GM23338 (cell line): ENCODE data around the gene HHAT. TPM values are rescaled to one million over a fixed set of nuclear protein-coding genes. Genes with fewer than 3 reads are reported as not detected.

Experiments
- ATAC-seq: fragments of 200-7000 bp; cut with Tn5 transposase; 3 replicates; pipeline ENCODE4 v1.9.1; 2020
- DNase-seq: peaks from one replicate; pipeline ENCODE4 v3.0.0-alpha.2; 2015; ENCODE audit warnings: low spot score
- H2AFZ ChIP-seq: fragments of 200-600 bp; sonication (generic); 2 replicates; pipeline ENCODE4 v1.8.0; 2016; ENCODE audit warnings: antibody characterized with exemption, mild to moderate bottlenecking, moderate library complexity
- H3F3A ChIP-seq: fragments of 200-600 bp; sonication (generic); replicated peaks from 2 replicates; pipeline ENCODE4 v1.8.0; 2017; ENCODE audit warnings: antibody characterized with exemption, mixed run types, low read depth
- H3K27ac ChIP-seq: fragments of 200-600 bp; sonication (generic); 2 replicates; pipeline ENCODE4 v1.6.1; 2016; ENCODE audit warnings: low read depth
- H3K27me3 ChIP-seq: fragments of 200-600 bp; sonication (generic); 2 replicates; pipeline ENCODE4 v1.8.0; 2016; ENCODE audit warnings: mild to moderate bottlenecking, mixed run types, moderate library complexity; ENCODE audit not compliant: insufficient read depth
- H3K36me3 ChIP-seq: fragments of 200-600 bp; sonication (generic); 2 replicates; pipeline ENCODE4 v1.8.0; 2016; ENCODE audit warnings: mild to moderate bottlenecking; ENCODE audit not compliant: insufficient read depth
- H3K4me1 ChIP-seq: fragments of 200-600 bp; sonication (generic); 2 replicates; pipeline ENCODE4 v1.8.0; 2016; ENCODE audit warnings: mild to moderate bottlenecking, moderate library complexity; ENCODE audit not compliant: insufficient read depth
- H3K4me2 ChIP-seq: fragments of 200-600 bp; sonication (generic); 2 replicates; pipeline ENCODE4 v1.7.1; 2017; ENCODE audit warnings: mixed run types
- H3K4me3 ChIP-seq: fragments of 200-600 bp; sonication (generic); 2 replicates; pipeline ENCODE4 v1.6.1; 2016; ENCODE audit warnings: mixed run types
- H3K79me2 ChIP-seq: fragments of 200-600 bp; sonication (generic); replicated peaks from 2 replicates; pipeline ENCODE4 v1.8.0; 2017; ENCODE audit warnings: mild to moderate bottlenecking; ENCODE audit not compliant: insufficient read depth
- H3K9me2 ChIP-seq: fragments of 200-600 bp; sonication (generic); 2 replicates; pipeline ENCODE4 v1.8.0; 2017; ENCODE audit not compliant: insufficient read depth
- H4K20me1 ChIP-seq: fragments of 200-600 bp; sonication (generic); replicated peaks from 2 replicates; pipeline ENCODE4 v1.8.0; 2017; ENCODE audit warnings: mild to moderate bottlenecking; ENCODE audit not compliant: insufficient read depth
- H3K27ac Mint-ChIP-seq: 2 replicates; pipeline ENCODE4 v1.8.0; 2020; ENCODE audit warnings: inconsistent platforms, mild to moderate bottlenecking, moderate library complexity, mixed read lengths
- H3K27me3 Mint-ChIP-seq: 3 replicates; pipeline ENCODE4 v1.8.0; 2022; ENCODE audit warnings: low read depth, mild to moderate bottlenecking, moderate library complexity, mixed read lengths, inconsistent platforms; ENCODE audit not compliant: insufficient read depth, poor library complexity
- H3K36me3 Mint-ChIP-seq: 3 replicates; pipeline ENCODE4 v1.8.0; 2021; ENCODE audit warnings: low read depth, mild to moderate bottlenecking, inconsistent platforms, moderate library complexity, mixed read lengths
- H3K4me1 Mint-ChIP-seq: 3 replicates; pipeline ENCODE4 v1.8.0; 2020; ENCODE audit warnings: mild to moderate bottlenecking, inconsistent platforms, mixed read lengths
- H3K4me3 Mint-ChIP-seq: 3 replicates; pipeline ENCODE4 v1.8.0; 2021; ENCODE audit warnings: moderate library complexity, mild to moderate bottlenecking, inconsistent platforms, mixed read lengths
- H3K9me3 Mint-ChIP-seq: 3 replicates; pipeline ENCODE4 v1.8.0; 2020; ENCODE audit warnings: moderate library complexity, mild to moderate bottlenecking, inconsistent platforms, mixed read lengths
- CREB1 ChIP-seq: fragments of 250-450 bp; sonication (Bioruptor Pico); IDR thresholded peaks from 2 replicates; pipeline ENCODE4 v1.5.0; 2020; ENCODE audit warnings: low read depth, mild to moderate bottlenecking, moderate library complexity
- EZH2phosphoT487 ChIP-seq: fragments of 200-600 bp; sonication (generic); IDR thresholded peaks from one replicate; pipeline ENCODE4 v1.8.1; 2018; ENCODE audit warnings: antibody characterized with exemption; ENCODE audit not compliant: unreplicated experiment
- JUNB ChIP-seq: IDR thresholded peaks from one replicate; pipeline ENCODE4 v1.6.1; 2016; ENCODE audit warnings: antibody characterized with exemption; ENCODE audit not compliant: unreplicated experiment
- NANOG ChIP-seq: IDR thresholded peaks from 2 replicates; pipeline ENCODE4 v1.6.1; 2016; ENCODE audit warnings: antibody characterized with exemption, borderline replicate concordance
- POLR2AphosphoS5 ChIP-seq: IDR thresholded peaks from 2 replicates; pipeline ENCODE4 v1.6.1; 2016; ENCODE audit warnings: antibody characterized with exemption, low read depth
- ZNF114 ChIP-seq: fragments of 250-450 bp; sonication (Bioruptor Pico); IDR thresholded peaks from 2 replicates; pipeline ENCODE4 v1.5.0; 2020; ENCODE audit warnings: mild to moderate bottlenecking, moderate library complexity
- ZNF331 ChIP-seq: fragments of 250-450 bp; sonication (Bioruptor Pico); IDR thresholded peaks from 2 replicates; pipeline ENCODE4 v1.5.0; 2020; ENCODE audit warnings: low read depth, mild to moderate bottlenecking, moderate library complexity
- polyA plus RNA-seq: library from polyadenylated mRNA; unstranded; fragments of >200 nt; fragmentation: Nextera tagmentation; extraction: Ambion mirVana; gene quantifications from 2 replicates; pipeline ENCODE4 v1.2.1, GENCODE V29; 2016
- total RNA-seq: library from RNA; depleted of rRNA; stranded (reverse); fragments of >200 nt; shearing (Covaris generic); gene quantifications from 2 replicates; pipeline ENCODE4 v1.2.3, GENCODE V29; 2014
- TF ChIP-seq, protein P1 (sequence below): IDR thresholded peaks from one replicate; pipeline ENCODE4 v1.6.1; 2018; ENCODE audit warnings: antibody characterized with exemption; ENCODE audit not compliant: unreplicated experiment
- TF ChIP-seq, protein P2 (sequence below), 2 experiments: fragments of 200-600 bp in 1 of 2; sonication (generic) in 1 of 2; conservative IDR thresholded peaks; 2 replicates each; pipeline versions ENCODE4 v1.5.1 to v1.6.1; 2016 to 2017; ENCODE audit warnings: antibody characterized with exemption in 2 of 2, low read depth in 2 of 2, mild to moderate bottlenecking in 2 of 2, moderate library complexity in 1 of 2
- TF ChIP-seq, protein P3 (sequence below): fragments of 250-450 bp; sonication (Bioruptor Pico); IDR thresholded peaks from 2 replicates; pipeline ENCODE4 v1.5.0; 2020; ENCODE audit warnings: mild to moderate bottlenecking, moderate library complexity

HHAT gene
- total and polyA plus RNA-seq, 2 experiments from 2014 or later: 0.11 to 0.66 TPM

DNA sequence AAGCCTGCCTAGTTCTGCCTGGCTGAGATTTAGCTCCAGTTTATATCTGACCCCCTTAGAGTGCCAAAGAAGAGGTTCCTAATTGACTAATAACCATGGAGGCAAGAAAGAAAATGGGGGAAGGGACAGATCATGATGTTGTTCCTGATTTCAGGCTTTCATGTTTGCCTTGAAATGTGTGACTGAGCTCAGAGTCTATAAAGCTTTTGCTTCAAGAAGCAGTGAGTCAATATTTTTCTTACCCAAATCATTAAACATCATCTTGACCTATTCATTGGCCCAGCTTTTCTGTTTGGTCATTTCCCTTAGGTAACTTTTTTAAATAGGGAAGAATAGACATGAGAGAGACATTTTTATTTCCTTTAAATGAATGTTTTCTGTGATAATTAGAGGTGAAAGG is 55.9 kb downstream of the HHAT start (continued):
- TF ChIP-seq, protein P1, sequence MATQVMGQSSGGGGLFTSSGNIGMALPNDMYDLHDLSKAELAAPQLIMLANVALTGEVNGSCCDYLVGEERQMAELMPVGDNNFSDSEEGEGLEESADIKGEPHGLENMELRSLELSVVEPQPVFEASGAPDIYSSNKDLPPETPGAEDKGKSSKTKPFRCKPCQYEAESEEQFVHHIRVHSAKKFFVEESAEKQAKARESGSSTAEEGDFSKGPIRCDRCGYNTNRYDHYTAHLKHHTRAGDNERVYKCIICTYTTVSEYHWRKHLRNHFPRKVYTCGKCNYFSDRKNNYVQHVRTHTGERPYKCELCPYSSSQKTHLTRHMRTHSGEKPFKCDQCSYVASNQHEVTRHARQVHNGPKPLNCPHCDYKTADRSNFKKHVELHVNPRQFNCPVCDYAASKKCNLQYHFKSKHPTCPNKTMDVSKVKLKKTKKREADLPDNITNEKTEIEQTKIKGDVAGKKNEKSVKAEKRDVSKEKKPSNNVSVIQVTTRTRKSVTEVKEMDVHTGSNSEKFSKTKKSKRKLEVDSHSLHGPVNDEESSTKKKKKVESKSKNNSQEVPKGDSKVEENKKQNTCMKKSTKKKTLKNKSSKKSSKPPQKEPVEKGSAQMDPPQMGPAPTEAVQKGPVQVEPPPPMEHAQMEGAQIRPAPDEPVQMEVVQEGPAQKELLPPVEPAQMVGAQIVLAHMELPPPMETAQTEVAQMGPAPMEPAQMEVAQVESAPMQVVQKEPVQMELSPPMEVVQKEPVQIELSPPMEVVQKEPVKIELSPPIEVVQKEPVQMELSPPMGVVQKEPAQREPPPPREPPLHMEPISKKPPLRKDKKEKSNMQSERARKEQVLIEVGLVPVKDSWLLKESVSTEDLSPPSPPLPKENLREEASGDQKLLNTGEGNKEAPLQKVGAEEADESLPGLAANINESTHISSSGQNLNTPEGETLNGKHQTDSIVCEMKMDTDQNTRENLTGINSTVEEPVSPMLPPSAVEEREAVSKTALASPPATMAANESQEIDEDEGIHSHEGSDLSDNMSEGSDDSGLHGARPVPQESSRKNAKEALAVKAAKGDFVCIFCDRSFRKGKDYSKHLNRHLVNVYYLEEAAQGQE: no peak
- TF ChIP-seq EZH2phosphoT487 (no peak), POLR2AphosphoS5 (no peak), CREB1 (CRISPR knock-in tag) (no peak), NANOG (no peak), JUNB (no peak)
- TF ChIP-seq, protein P2, sequence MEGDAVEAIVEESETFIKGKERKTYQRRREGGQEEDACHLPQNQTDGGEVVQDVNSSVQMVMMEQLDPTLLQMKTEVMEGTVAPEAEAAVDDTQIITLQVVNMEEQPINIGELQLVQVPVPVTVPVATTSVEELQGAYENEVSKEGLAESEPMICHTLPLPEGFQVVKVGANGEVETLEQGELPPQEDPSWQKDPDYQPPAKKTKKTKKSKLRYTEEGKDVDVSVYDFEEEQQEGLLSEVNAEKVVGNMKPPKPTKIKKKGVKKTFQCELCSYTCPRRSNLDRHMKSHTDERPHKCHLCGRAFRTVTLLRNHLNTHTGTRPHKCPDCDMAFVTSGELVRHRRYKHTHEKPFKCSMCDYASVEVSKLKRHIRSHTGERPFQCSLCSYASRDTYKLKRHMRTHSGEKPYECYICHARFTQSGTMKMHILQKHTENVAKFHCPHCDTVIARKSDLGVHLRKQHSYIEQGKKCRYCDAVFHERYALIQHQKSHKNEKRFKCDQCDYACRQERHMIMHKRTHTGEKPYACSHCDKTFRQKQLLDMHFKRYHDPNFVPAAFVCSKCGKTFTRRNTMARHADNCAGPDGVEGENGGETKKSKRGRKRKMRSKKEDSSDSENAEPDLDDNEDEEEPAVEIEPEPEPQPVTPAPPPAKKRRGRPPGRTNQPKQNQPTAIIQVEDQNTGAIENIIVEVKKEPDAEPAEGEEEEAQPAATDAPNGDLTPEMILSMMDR (conservative IDR thresholded peaks at IDR 0.05; ENCODE audit: low read depth in 2 of 2): no peak

DNA sequence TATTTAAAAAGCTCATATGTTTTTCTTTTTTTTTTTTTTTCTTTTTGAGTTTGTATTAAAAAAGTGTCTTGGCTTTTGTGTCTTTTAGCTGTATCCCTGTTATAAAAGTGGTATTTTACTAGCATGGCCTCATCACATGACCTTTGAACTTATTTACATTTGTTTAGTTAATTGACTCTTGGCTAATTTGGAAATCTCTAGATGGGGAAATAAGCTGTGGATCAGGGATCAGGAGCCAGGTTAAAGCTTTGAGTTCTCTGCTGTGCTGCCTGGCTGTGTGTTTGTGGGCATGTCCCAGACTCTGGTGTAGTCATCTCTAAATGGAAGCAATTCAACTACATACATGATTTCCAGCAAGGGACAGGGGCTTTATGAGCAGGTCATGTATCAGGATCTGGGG is 56.5 kb downstream of the HHAT start:
- 0 out of 2 replicates have a peak overlapping the region, but pooled peaks have one; percentile 52 for H2AFZ ChIP-seq
- no peaks in the 10 kb centered on the region for H3K79me2 ChIP-seq
- no peak overlapping the region for H3K4me2 ChIP-seq
- H3K27me3 Mint-ChIP-seq: peaks cover 2% of the 10 kb centered on the region
- peaks cover 9% of the 10 kb centered on the region; the same call in 2 of the 3 replicates for H3K9me3 Mint-ChIP-seq
- H3K9me2 ChIP-seq: no peaks in the 10 kb centered on the region
- H3K27ac Mint-ChIP-seq: no peak overlapping the region
- H3F3A ChIP-seq: no peaks in the 10 kb centered on the region
- peaks cover 13% of the 10 kb centered on the region; the same call in 2 of the 3 replicates for H3K4me1 Mint-ChIP-seq
- H3K27ac ChIP-seq: no peak overlapping the region
- DNase-seq: no peak
- H3K27me3 ChIP-seq: no peaks in the 10 kb centered on the region
- no peak overlapping the region for H3K4me3 ChIP-seq
- H3K36me3 ChIP-seq: no peaks in the 10 kb centered on the region
- H4K20me1 ChIP-seq: no peaks in the 10 kb centered on the region
- no peak overlapping the region for H3K4me3 Mint-ChIP-seq
- ATAC-seq: no peak
- H3K4me1 ChIP-seq: peaks cover 13% of the 10 kb centered on the region
- peaks cover 4% of the 10 kb centered on the region; the same call in 1 of the 3 replicates for H3K36me3 Mint-ChIP-seq
- TF ChIP-seq, protein P3, sequence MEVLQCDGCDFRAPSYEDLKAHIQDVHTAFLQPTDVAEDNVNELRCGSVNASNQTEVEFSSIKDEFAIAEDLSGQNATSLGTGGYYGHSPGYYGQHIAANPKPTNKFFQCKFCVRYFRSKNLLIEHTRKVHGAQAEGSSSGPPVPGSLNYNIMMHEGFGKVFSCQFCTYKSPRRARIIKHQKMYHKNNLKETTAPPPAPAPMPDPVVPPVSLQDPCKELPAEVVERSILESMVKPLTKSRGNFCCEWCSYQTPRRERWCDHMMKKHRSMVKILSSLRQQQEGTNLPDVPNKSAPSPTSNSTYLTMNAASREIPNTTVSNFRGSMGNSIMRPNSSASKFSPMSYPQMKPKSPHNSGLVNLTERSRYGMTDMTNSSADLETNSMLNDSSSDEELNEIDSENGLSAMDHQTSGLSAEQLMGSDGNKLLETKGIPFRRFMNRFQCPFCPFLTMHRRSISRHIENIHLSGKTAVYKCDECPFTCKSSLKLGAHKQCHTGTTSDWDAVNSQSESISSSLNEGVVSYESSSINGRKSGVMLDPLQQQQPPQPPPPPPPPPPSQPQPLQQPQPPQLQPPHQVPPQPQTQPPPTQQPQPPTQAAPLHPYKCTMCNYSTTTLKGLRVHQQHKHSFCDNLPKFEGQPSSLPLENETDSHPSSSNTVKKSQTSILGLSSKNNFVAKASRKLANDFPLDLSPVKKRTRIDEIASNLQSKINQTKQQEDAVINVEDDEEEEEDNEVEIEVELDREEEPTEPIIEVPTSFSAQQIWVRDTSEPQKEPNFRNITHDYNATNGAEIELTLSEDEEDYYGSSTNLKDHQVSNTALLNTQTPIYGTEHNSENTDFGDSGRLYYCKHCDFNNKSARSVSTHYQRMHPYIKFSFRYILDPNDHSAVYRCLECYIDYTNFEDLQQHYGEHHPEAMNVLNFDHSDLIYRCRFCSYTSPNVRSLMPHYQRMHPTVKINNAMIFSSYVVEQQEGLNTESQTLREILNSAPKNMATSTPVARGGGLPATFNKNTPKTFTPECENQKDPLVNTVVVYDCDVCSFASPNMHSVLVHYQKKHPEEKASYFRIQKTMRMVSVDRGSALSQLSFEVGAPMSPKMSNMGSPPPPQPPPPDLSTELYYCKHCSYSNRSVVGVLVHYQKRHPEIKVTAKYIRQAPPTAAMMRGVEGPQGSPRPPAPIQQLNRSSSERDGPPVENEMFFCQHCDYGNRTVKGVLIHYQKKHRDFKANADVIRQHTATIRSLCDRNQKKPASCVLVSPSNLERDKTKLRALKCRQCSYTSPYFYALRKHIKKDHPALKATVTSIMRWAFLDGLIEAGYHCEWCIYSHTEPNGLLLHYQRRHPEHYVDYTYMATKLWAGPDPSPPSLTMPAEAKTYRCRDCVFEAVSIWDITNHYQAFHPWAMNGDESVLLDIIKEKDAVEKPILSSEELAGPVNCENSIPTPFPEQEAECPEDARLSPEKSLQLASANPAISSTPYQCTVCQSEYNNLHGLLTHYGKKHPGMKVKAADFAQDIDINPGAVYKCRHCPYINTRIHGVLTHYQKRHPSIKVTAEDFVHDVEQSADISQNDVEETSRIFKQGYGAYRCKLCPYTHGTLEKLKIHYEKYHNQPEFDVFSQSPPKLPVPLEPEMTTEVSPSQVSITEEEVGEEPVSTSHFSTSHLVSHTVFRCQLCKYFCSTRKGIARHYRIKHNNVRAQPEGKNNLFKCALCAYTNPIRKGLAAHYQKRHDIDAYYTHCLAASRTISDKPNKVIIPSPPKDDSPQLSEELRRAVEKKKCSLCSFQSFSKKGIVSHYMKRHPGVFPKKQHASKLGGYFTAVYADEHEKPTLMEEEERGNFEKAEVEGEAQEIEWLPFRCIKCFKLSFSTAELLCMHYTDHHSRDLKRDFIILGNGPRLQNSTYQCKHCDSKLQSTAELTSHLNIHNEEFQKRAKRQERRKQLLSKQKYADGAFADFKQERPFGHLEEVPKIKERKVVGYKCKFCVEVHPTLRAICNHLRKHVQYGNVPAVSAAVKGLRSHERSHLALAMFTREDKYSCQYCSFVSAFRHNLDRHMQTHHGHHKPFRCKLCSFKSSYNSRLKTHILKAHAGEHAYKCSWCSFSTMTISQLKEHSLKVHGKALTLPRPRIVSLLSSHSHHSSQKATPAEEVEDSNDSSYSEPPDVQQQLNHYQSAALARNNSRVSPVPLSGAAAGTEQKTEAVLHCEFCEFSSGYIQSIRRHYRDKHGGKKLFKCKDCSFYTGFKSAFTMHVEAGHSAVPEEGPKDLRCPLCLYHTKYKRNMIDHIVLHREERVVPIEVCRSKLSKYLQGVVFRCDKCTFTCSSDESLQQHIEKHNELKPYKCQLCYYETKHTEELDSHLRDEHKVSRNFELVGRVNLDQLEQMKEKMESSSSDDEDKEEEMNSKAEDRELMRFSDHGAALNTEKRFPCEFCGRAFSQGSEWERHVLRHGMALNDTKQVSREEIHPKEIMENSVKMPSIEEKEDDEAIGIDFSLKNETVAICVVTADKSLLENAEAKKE: no peak
- TF ChIP-seq, protein P2 (conservative IDR thresholded peaks at IDR 0.05; ENCODE audit: low read depth in 2 of 2): no peak
- TF ChIP-seq CREB1 (CRISPR knock-in tag) (no peak), ZNF114 (CRISPR knock-in tag) (no peak), ZNF331 (CRISPR knock-in tag) (no peak)
